NCI-H345 (cell line): Measurements from ENCODE around the gene DDX46.
"Not testable (repeated sequence)": the region's sequence is repeated elsewhere in the genome, so short reads cannot be mapped to it uniquely, and the experiment has no call there.

Experiments used
- DNase-seq: peaks from one replicate; lab custom pipeline; 2025; lab: John Stamatoyannopoulos, UW

The DDX46 gene, protein sequence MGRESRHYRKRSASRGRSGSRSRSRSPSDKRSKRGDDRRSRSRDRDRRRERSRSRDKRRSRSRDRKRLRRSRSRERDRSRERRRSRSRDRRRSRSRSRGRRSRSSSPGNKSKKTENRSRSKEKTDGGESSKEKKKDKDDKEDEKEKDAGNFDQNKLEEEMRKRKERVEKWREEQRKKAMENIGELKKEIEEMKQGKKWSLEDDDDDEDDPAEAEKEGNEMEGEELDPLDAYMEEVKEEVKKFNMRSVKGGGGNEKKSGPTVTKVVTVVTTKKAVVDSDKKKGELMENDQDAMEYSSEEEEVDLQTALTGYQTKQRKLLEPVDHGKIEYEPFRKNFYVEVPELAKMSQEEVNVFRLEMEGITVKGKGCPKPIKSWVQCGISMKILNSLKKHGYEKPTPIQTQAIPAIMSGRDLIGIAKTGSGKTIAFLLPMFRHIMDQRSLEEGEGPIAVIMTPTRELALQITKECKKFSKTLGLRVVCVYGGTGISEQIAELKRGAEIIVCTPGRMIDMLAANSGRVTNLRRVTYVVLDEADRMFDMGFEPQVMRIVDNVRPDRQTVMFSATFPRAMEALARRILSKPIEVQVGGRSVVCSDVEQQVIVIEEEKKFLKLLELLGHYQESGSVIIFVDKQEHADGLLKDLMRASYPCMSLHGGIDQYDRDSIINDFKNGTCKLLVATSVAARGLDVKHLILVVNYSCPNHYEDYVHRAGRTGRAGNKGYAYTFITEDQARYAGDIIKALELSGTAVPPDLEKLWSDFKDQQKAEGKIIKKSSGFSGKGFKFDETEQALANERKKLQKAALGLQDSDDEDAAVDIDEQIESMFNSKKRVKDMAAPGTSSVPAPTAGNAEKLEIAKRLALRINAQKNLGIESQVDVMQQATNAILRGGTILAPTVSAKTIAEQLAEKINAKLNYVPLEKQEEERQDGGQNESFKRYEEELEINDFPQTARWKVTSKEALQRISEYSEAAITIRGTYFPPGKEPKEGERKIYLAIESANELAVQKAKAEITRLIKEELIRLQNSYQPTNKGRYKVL

DNA sequence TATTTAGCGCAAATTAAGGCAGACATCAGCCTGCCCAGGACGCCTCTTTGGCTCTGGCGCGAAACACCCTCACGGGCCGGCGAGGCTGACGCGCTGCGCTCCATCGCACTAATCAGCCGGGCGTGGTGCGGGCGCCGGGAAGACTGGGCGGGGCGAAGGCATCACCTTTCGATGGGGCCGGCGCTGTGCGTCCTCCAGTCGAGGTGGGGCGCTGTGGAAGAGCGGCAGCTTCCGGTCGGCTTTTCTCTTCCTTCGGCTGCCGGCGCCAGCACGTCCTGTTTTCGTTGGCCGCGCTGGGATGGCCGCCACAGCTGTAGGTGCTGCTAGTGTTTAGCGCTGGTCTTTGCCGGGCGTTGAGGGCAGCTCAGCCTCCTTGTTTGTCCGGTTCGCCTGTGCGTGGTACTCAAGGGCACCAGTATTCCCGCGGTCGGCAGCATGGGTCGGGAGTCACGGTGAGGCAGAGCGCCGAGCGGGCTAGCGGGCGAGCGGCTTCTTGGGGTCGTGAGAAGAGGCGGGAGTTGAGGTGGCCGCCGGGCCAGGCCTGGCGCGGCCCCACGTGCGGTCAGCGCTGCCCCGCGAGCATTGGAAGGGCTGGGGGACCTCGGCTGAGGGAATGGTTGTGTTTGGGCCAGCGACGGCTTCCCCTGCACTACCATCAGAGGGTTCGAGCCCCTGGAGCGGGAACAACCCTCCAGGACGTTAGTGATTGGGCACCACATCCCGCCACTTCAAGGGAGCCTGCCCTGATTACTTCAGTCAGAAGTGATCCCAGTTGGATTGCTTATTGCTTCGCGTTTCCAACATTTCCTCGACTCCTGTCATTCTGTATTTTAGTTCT, at the start of gene DDX46:
DDX46 (plus strand) TSS at position 276 of the 838 bp plus-strand sequence; CDS start at position 436, 160 bp downstream.
- peak; percentile 93 for DNase-seq

DNA sequence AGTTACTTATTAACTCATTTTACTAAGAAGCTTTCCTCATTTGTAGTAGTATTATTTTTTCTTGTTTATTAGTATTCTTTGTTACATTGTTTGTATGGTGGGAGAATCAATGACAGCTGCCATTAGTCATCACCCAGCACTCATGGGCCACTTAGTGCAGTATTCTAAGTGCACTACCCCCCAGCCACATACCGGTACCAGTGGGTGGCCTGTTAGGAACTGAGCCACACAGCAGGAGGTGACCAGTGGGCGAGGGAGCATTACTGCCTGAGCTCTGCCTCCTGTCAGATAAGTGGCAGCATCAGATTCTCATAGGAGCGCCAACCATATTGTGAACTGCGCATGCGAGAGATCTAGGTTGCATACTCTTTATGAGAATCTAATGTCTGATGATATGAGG, 44.5 kb upstream of the DDX46 start:
- DNase-seq = no peak

DNA sequence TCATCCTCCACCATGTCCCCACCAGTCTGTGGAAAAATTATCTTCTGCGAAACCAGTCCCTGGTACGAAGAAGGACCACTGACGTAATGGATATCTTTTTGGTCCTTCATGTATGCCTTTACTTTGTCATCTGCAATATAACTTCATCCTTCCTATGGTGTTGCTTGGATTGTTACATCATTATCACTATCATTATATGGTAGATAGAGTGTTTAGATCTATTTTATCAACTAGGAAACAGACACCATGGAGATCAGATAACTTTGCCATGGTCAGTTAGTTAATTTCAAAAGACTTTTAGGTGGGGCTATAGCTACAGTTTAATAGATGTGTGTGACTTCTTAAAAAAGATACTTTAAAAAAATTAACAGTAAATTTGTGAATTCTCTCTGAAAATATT, 44.0 kb upstream of the DDX46 start:
- DNase-seq = no peak

DNA sequence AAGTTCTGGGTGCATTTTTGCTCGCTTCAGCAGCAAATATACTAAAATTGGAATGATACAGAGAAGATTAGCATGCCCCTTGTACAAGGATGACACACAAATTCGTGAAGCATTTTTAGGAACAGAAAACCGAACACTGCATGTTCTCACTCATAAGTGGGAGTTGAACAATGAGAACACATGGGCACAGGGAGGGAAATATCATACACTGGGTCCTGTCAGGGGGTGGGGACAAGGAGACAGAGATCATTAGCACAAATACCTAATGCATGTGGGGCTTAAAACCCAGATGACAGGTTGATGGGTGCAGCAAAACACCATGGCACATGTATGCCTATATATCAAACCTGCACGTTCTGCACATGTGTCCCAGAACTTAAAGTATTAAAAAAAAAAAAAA, 43.1 kb upstream of the DDX46 start:
- not testable (repeated sequence) for DNase-seq

DNA sequence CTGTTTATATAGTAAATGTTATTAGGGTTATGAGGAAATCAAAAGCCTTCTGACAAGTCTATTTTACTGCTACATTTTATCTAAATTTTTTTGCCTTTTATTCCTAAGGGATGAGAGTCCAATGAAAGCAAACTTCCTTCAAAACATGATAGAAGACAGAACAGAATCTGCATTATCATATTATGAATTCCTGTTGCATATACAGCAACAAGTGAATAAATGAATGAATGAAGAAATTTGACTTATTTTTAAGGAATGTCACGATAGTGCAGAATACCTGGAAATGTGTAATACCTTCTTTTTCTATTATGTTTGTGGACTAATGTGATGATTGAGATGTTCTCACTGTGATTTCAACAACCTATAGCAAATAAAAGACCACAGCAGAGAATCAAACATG, 33.7 kb upstream of the DDX46 start:
- no peak for DNase-seq

DNA sequence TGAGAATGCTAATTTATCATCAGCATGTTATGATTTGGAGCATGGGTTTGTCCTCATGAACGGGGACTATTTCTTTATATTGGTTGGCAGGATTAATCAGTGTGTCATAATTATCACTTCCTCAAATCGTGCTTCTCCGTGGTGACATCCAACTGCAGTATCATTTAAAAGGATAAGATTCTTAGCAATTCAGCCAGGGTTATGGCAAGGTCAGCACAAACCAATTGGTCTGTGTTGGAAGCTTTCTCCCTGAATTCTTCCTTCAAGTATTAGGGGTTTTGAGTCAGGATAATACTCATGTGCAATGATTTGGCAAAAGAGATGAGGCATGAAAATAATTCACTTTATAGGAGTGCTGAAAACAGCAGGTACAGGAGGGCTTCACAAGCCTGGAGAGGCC, 25.8 kb upstream of the DDX46 start:
- no peak for DNase-seq

DNA sequence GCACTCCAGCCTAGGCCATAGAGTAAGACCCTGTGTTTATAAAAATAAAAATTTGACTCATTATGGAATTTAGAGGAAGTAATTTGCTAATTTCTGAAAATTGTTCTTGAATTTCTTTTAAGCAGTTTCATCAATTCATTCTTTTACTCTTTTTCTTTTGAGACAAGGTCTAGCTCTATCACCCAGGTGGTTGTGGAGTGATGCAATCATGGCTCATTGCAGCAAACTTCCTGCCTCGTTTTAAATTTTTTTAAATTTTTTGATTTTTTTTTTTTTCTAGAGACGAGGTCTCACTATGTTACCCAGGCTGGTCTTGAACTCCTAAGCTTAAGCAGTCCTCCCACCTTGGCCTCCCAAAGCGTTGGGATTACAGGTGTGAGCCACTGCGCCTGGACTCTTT, 23.3 kb upstream of the DDX46 start:
- DNase-seq = no peak

DNA sequence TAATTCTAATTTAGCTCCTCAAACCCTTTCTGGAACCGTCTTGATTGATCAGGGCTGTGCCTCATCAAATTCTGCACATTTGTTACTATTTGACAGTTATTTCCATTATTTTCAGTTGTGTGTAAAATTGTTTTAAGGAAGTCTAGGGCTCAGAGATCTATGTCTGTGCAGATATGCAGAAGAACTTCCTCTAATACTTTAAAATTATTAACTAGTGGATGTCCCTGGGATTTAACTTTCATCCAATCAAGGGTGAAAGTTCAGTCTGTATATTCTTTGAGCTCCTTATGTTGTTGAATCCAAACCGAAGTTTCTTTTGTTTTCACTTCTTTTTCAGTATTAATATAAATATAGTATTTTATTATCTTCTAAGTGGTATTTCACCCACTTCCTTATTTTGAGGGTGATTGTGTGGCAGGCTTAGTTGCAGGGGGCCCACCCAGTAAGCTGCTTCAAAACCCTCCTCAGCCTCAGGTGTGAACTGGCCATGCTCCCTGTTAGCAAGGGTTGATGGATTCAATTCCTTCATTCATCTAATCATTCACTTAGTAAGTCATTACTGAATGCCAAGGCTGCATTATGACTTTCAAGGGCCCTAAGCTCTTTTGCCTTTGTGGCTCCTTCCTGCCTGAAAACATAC, 22.3 kb upstream of the DDX46 start:
- no peak for DNase-seq

DNA sequence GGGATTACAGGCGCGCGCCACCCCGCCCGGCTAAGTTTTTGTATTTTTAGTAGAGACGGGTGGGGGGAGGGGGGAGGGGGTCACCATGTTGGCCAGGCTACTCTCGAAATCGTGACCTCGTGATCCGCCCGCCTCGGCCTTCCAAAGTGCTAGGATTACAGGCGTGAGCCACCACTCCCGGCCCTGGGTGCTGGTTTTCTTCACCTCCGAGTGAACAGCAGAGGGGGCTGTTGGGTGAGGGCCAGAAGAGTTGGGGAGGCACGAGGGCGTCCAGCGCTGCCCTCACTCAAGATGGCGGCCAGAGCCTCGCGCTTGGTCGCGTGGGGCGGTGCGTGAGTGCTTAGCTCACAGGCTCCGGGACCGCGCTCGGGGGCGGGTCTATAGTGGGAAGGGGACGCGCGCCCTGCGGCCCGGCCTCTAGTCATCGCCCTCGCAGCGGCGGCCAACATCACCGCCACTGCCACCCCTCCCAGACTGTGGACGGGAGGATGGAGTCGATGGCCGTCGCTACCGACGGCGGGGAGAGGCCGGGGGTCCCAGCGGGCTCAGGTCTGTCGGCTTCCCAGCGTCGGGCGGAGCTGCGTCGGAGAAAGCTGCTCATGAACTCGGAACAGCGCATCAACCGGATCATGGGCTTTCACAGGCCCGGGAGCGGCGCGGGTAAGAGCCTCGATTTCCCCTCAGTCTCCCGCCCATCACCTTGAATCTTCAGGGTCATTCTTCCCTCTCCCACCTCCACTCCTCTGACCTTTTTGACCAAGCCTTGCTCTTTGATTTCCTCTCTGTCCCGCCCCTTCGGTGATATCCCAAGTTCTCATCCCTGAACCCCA, 20.2 kb upstream of the DDX46 start, which contains the start of gene CAMLG:
CAMLG (plus strand) TSS at position 416 of the 830 bp plus-strand sequence; CDS start at position 489, 73 bp downstream.
- peak; percentile 97 for DNase-seq

DNA sequence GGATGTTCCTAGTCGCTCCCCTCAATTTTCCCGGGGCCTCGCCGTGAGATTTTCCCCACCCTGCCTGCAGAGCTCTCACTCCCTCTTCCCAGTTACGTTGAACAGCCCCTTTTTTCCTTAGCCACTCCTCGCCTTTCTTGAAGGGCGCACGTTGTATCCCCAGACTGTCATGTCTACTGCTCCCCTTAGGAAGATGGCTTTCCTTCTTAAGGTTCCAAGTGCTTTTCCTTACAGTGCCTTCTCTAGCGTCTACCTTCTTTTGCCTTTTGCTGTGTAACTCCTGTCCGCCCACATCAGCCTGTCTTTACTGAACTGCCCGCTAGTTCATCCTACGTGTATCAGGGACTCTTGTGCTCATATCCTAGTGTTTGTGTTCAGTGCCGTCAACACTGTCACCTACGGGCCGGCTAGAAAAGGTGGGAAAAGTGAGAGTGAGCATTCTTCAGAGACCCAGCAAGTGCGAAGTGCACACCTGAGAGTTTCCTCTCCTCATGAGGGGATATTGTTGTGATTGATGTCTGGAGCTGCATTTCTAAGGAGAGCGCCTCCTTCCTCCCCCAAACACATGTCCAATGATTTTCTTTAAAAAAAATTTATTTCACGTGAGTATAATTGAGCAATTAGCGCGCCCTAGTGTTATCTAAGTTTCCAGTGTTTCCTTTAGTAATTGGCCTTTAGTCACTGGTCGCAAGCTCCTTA, 19.5 kb upstream of the DDX46 start:
- peak; percentile 52 for DNase-seq

DNA sequence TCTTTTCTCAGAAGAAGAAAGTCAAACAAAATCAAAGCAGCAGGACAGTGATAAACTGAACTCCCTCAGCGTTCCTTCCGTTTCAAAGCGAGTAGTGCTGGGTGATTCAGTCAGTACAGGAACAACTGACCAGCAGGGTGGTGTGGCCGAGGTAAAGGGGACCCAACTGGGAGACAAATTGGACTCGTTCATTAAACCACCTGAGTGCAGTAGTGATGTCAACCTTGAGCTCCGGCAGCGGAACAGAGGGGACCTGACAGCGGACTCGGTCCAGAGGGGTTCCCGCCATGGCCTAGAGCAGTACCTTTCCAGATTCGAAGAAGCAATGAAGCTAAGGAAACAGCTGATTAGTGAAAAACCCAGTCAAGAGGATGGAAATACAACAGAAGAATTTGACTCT, 17.5 kb upstream of the DDX46 start:
- DNase-seq = no peak

DNA sequence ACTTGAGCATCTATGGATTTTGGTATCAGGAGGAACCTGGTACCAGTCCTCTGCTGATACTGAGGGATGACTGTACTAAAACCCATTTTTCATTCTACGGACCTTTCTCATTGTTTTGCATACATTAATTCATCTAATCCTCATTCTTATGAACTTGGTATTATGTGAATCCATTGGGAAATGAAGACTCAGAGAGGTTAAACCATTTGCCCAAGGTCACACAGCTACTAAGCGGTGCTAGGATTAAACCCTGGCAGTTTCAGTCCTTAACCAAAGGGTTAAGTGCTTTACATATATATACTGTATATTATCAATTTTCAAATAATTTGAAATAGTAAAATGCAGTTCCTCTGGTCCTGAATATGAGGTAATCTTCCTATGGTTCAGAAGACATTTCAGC, 16.4 kb upstream of the DDX46 start:
- no peak for DNase-seq

DNA sequence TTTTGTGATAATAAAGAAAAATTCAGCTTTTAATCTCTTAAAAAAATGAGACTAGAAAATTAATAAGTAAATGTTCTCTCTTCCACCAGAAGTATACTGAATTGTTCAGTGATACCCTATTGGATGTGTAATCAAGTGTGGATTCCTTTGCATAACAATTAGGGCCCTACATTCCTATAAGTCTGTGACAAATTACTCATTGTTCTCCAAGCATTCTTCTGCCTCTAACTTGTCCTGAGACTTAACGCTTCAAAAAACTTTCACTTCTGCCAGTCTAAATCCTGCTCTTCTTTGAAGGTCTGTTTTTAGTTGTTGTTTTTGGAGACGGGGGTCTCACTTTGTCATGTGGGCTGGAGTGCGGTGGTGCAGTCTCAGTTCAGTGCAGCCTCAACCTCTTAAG, 9.2 kb upstream of the DDX46 start:
- no peak for DNase-seq

DNA sequence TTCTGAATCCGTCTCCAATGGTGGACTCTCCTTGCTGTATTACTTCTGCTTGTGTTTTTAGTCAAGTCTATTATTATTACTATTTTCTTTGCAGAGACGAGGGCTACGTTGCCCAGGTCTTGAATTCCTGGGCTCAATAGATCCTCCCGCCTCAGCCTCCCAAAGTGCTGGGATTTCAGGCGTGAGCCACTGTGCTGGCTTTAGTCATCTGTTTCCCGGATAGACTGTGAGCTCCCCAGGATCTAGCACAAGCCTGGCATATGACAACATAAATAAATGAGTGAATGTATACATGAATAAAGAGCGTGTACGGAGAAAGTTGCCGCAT, 439 bp upstream of the DDX46 start:
- DNase-seq = no peak

DNA sequence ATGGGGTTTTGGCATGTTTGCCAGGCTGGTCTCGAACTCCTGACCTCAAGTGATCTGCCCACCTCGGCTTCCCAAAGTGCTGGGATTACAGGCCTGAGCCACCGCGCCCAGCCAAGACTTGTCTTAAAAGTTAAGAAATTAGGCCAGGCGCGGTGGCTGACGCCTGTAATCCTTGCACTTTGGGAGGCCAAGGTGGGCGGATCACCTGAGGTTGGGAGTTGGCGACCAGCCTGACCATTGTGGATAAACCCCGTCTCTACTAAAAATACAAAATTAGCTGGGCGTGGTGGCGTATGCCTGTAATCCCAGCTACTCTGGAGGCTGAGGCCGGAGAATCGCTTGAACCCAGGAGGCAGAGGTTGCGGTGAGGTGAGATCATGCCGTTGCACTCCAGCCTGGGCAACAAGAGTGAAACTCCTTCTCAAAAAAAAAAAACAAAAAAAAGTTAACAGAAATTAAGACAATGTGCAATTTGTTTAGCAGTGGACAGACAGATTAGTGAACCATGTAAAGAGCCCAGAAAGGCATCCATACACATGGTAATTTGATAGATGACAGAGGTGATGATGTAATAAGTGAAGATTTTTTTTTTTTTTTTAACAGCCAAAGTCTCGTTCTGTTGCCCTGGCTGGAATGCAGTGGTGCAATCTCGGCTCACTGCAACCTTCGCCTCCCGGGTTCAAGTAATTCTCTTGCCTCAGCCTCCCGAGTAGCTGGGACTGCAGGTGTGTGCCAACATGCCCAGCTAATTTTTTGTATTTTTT, 9.1 kb downstream of the DDX46 start:
- DNase-seq = not testable (repeated sequence)

DNA sequence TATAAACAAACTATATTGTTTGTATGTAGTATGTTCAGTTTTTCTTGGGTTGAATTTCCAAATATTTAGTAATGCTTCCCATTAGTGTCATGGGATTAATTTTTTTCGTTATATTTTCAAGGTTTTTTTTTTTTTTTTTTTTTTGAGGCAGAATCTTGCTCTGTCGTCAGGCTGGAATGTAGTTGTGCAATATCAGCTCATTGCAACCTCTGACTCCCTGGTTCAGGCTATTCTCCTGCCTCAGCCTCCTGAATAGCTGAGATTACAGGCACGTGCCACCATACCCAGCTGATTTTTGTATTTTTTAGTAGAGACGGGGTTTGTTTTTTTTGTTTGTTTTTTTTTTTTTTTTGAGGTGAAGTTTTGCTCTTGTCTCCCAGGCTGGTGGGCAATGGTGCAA, 10.6 kb downstream of the DDX46 start:
- DNase-seq = no peak

DNA sequence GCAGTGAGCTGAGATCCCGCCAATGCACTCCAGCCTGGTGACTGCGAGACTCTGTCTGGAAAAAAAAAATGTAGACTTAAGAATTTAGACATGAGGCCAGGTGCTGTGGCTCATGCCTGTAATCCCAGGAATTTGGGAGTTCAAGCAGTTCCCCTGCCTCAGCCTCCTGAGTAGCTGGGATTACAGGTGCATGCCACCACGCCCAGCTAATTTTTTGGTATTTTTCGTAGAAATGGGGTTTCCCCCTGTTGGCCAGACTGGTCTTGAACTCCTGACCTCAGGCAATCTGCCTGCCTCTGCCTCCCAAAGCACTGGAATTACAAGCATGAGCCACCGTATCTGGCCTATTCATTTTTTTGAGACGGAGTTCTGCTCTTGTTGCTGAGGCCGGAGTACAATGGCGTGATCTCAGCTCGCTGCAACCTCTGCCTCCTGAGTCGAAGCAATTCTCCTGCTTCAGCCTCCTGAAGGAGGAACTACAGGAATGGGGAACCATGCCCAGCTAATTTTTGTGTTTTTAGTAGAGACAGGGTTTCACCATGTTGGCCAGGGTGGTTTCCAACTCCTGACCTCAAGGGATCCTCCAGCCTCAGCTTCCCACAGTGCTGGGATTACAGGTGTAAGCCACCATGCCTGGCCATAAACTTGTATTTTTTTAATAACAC, 14.0 kb downstream of the DDX46 start:
- no peak for DNase-seq

DNA sequence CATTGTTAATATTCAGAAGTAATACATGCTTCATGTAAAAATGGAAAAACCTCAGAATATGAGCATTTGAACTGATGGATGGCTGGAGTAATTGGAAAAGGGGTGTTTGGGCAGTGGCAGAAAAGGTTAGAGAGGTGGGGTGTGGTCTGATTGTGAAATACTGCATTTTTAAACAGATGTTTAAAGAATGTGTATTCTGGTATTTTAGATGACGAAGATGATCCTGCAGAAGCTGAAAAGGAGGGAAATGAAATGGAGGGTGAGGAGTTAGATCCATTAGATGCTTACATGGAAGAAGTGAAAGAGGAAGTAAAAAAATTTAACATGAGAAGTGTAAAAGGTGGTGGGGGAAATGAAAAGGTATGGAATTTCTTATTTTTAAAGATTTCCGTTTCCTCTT, 18.8 kb downstream of the DDX46 start:
- DNase-seq = no peak
